H1 (cell line): Measurements from ENCODE around the gene RPL7A. TPM values are rescaled to one million over a fixed set of nuclear protein-coding genes. Genes with fewer than 3 reads are reported as not detected.

ENCODE experiments used
- CTCF ChIA-PET: fragments of 300-600 bp; sonication (Branson Sonifier 250); formaldehyde crosslinking; loops from one replicate; lab custom pipeline; 2021; ENCODE audit not compliant: partially characterized antibody; lab: Charles Lee
- POLR2A ChIA-PET: fragments of 300-600 bp; sonication (Branson Sonifier 250); formaldehyde crosslinking; loops from one replicate; lab custom pipeline; 2021; ENCODE audit warnings: inconsistent platforms; ENCODE audit not compliant: partially characterized antibody; lab: Charles Lee
- DNase-seq, 2 experiments: peaks; one replicate each; pipeline versions ENCODE4 v3.0.0 to v3.0.0-alpha.2; 2010 to 2022; ENCODE audit warnings: low spot score in 2 of 2, low read depth in 1 of 2, mixed read lengths in 1 of 2
- FAIRE-seq: peaks from 2 replicates; lab custom pipeline; 2011; peaks lifted over from hg19 to GRCh38; lab: Jason Lieb, UNC
- H2AFZ ChIP-seq: 2 replicates; pipeline ENCODE4 v1.8.1; 2012; ENCODE audit warnings: low read length, inconsistent platforms
- H2AK5ac ChIP-seq: 2 replicates; pipeline ENCODE4 v1.6.1; 2013; ENCODE audit warnings: low read depth, low read length
- H2BK120ac ChIP-seq: replicated peaks from 2 replicates; pipeline ENCODE3; 2013; ENCODE audit warnings: low read depth, low read length, inconsistent platforms
- H2BK12ac ChIP-seq: 2 replicates; pipeline ENCODE4 v1.6.1; 2013; ENCODE audit warnings: low read depth, low read length
- H2BK15ac ChIP-seq: 2 replicates; pipeline ENCODE4 v1.6.1; 2013; ENCODE audit warnings: low read length
- H2BK20ac ChIP-seq: 2 replicates; pipeline ENCODE4 v1.6.1; 2013; ENCODE audit warnings: low read length
- H2BK5ac ChIP-seq: 2 replicates; pipeline ENCODE4 v1.6.1; 2013; ENCODE audit warnings: low read depth, low read length
- H3K14ac ChIP-seq: 2 replicates; pipeline ENCODE4 v1.6.1; 2013; ENCODE audit warnings: inconsistent platforms; ENCODE audit not compliant: insufficient read length
- H3K18ac ChIP-seq: 2 replicates; pipeline ENCODE4 v1.6.1; 2013; ENCODE audit warnings: low read length; ENCODE audit errors: extremely low read depth
- H3K23ac ChIP-seq: 2 replicates; pipeline ENCODE4 v1.6.1; 2013; ENCODE audit warnings: inconsistent platforms; ENCODE audit not compliant: insufficient read length
- H3K23me2 ChIP-seq: 2 replicates; pipeline ENCODE4 v1.6.1; 2013; ENCODE audit warnings: low read depth, low read length
- H3K27ac ChIP-seq: 2 replicates; pipeline ENCODE4 v1.6.1; 2011; ENCODE audit warnings: low read depth, low read length, inconsistent platforms
- H3K27me3 ChIP-seq, 4 experiments: replicated peaks in 1 of 4; 1 replicate in 1 of 4; 2 replicates in 3 of 4; pipeline versions ENCODE4 v1.6.1 to v1.8.1; 2011 to 2013; ENCODE audit warnings: low read length in 3 of 4, mild to moderate bottlenecking in 3 of 4, inconsistent platforms in 2 of 4, mixed read lengths in 2 of 4, moderate library complexity in 1 of 4; ENCODE audit not compliant: control insufficient read depth in 3 of 4, insufficient read depth in 3 of 4; ENCODE audit errors: extremely low read depth in 1 of 4
- H3K36me3 ChIP-seq, 4 experiments: 2 replicates each; pipeline versions ENCODE4 v1.6.1 to v1.8.1; 2011 to 2013; ENCODE audit warnings: mild to moderate bottlenecking in 4 of 4, low read length in 3 of 4, moderate library complexity in 2 of 4, control low read depth in 1 of 4, inconsistent platforms in 1 of 4; ENCODE audit not compliant: insufficient read depth in 4 of 4, control insufficient read depth in 2 of 4
- H3K4ac ChIP-seq: replicated peaks from 2 replicates; pipeline ENCODE3; 2013; ENCODE audit warnings: low read length, low read depth, mixed read lengths, inconsistent platforms; ENCODE audit not compliant: insufficient read length
- H3K4me1 ChIP-seq, 4 experiments: replicated peaks in 1 of 4; 1 replicate in 1 of 4; 2 replicates in 3 of 4; pipeline versions ENCODE4 v1.6.1 to v1.8.1; 2011 to 2013; ENCODE audit warnings: low read length in 3 of 4, inconsistent platforms in 2 of 4, mixed read lengths in 1 of 4; ENCODE audit not compliant: insufficient read depth in 4 of 4, control insufficient read depth in 3 of 4
- H3K4me2 ChIP-seq, 2 experiments: 2 replicates each; pipeline versions ENCODE4 v1.6.1 to v1.8.1; 2011 to 2013; ENCODE audit warnings: low read depth in 2 of 2, low read length in 2 of 2, control low read depth in 1 of 2, inconsistent platforms in 1 of 2, mild to moderate bottlenecking in 1 of 2; ENCODE audit not compliant: insufficient read depth in 1 of 2
- H3K4me3 ChIP-seq, 4 experiments: fragments of 200-600, 300-600 bp in 1 of 4; sonication (generic), shearing (Covaris generic), sonication (Bioruptor Twin) in 1 of 4; 2 replicates each; pipeline versions ENCODE4 v1.5.1 to v1.8.1; 2011 to 2016; ENCODE audit warnings: low read length in 4 of 4, low read depth in 3 of 4, control low read depth in 2 of 4, inconsistent platforms in 2 of 4, mild to moderate bottlenecking in 2 of 4, mixed read lengths in 1 of 4, moderate library complexity in 1 of 4; ENCODE audit not compliant: insufficient read depth in 2 of 4; ENCODE audit errors: extremely low read depth in 1 of 4
- H3K56ac ChIP-seq: replicated peaks from 2 replicates; pipeline ENCODE3; 2013; ENCODE audit warnings: low read depth, mild to moderate bottlenecking, mixed read lengths, low read length, inconsistent platforms; ENCODE audit not compliant: insufficient read length
- H3K79me1 ChIP-seq: 2 replicates; pipeline ENCODE4 v1.6.1; 2013; ENCODE audit warnings: low read depth, low read length, control low read depth
- H3K79me2 ChIP-seq, 2 experiments: 2 replicates each; pipeline versions ENCODE4 v1.6.1 to v1.8.1; 2012 to 2013; ENCODE audit warnings: low read length in 2 of 2, mild to moderate bottlenecking in 2 of 2, inconsistent platforms in 1 of 2; ENCODE audit not compliant: insufficient read depth in 2 of 2, control insufficient read depth in 1 of 2
- H3K9ac ChIP-seq, 4 experiments: replicated peaks in 1 of 4; 1 replicate in 1 of 4; 2 replicates in 3 of 4; pipeline versions ENCODE4 v1.6.1 to v1.8.1; 2011 to 2013; ENCODE audit warnings: low read depth in 3 of 4, low read length in 3 of 4, control low read depth in 2 of 4, mild to moderate bottlenecking in 2 of 4, moderate library complexity in 2 of 4, inconsistent platforms in 1 of 4; ENCODE audit errors: extremely low read depth in 1 of 4
- H3K9me3 ChIP-seq, 2 experiments: 2 replicates each; pipeline versions ENCODE4 v1.6.1 to v1.8.1; 2012 to 2013; ENCODE audit warnings: mild to moderate bottlenecking in 2 of 2, moderate library complexity in 2 of 2, control low read depth in 1 of 2, inconsistent platforms in 1 of 2, low read depth in 1 of 2, low read length in 1 of 2, mixed read lengths in 1 of 2; ENCODE audit not compliant: insufficient read depth in 2 of 2
- H4K20me1 ChIP-seq, 2 experiments: replicated peaks in 1 of 2; 2 replicates each; pipeline versions ENCODE3 to v1.8.1; 2011 to 2013; ENCODE audit warnings: inconsistent platforms in 2 of 2, low read length in 2 of 2, mild to moderate bottlenecking in 1 of 2; ENCODE audit not compliant: insufficient read depth in 2 of 2, control insufficient read depth in 1 of 2
- H4K5ac ChIP-seq: 2 replicates; pipeline ENCODE4 v1.6.1; 2013; ENCODE audit warnings: low read length, low read depth, mixed read lengths, inconsistent platforms; ENCODE audit not compliant: insufficient read length
- H4K8ac ChIP-seq: 2 replicates; pipeline ENCODE4 v1.8.0; 2013; ENCODE audit warnings: mild to moderate bottlenecking, moderate library complexity, low read length, inconsistent platforms; ENCODE audit not compliant: insufficient read depth; ENCODE audit errors: extremely low read depth
- H4K91ac ChIP-seq: replicated peaks from 2 replicates; pipeline ENCODE3; 2013; ENCODE audit warnings: low read length, mixed read lengths, inconsistent platforms; ENCODE audit not compliant: insufficient read length
- POLR2AphosphoS5 ChIP-seq: IDR thresholded peaks from 2 replicates; pipeline ENCODE4 v1.6.1; 2011; ENCODE audit warnings: low read depth, low read length
- RBBP5 ChIP-seq: IDR thresholded peaks from 2 replicates; pipeline ENCODE4 v1.7.1; 2012; ENCODE audit warnings: low read depth, mild to moderate bottlenecking, inconsistent platforms, low read length, moderate library complexity, borderline replicate concordance
- WGBS, 2 experiments: shearing (Covaris generic) in 1 of 2; methylation state at CpG; one replicate each; pipeline versions ENCODE4 v1.1.6 to v1.1.7; 2013 to 2015; ENCODE audit warnings: low lambda C conversion rate in 2 of 2, mixed read lengths in 2 of 2, inconsistent platforms in 1 of 2, low coverage in 1 of 2, missing lambda C conversion rate in 1 of 2; ENCODE audit not compliant: insufficient replicate concordance in 2 of 2, insufficient coverage in 1 of 2, insufficient read length in 1 of 2; ENCODE audit errors: extremely low coverage in 1 of 2, missing lambda C conversion rate in 1 of 2; 5-methylcytosine and 5-hydroxymethylcytosine counted together
- polyA plus RNA-seq, 7 experiments: library from polyadenylated mRNA; depleted of rRNA in 3 of 7; stranded (reverse) in 5 of 7; unstranded in 2 of 7; fragments of >200 nt in 5 of 7; fragments of 200-250 nt in 2 of 7; gene quantifications; 1 replicate in 5 of 7; 2 replicates in 1 of 7; 4 replicates in 1 of 7; pipeline versions ENCODE4 v1.2.1 to v1.2.3, GENCODE V29; 2011 to 2013; ENCODE audit warnings: missing spikeins in 2 of 7, mixed read lengths in 2 of 7
- total RNA-seq: library from RNA; stranded (reverse); fragmentation: NEBNext Ultra II Directional; extraction: Animal tissue kit (Norgen Biotek cat#: 25700); gene quantifications from 2 replicates; pipeline ENCODE4 v1.2.1, GENCODE V29; 2021
- TF ChIP-seq, protein P1 (sequence below): IDR thresholded peaks from 2 replicates; pipeline ENCODE4 v1.6.1; 2011; ENCODE audit warnings: low read depth, mild to moderate bottlenecking, low read length; ENCODE audit not compliant: insufficient read depth
- TF ChIP-seq, protein P2 (sequence below): IDR thresholded peaks from 2 replicates; pipeline ENCODE4 v1.6.1; 2012; ENCODE audit warnings: low read length, inconsistent platforms
- TF ChIP-seq, protein P3 (sequence below): IDR thresholded peaks from 2 replicates; pipeline ENCODE4 v1.6.1; 2011; ENCODE audit warnings: low read length, improper control_type of control experiment

RPL7A gene
- total and polyA plus RNA-seq, 2 of the 8 experiments (the other 6 are each of a cell fraction or from before 2014, with no cell fraction given) = 2,578 to 2,783 TPM

DNA sequence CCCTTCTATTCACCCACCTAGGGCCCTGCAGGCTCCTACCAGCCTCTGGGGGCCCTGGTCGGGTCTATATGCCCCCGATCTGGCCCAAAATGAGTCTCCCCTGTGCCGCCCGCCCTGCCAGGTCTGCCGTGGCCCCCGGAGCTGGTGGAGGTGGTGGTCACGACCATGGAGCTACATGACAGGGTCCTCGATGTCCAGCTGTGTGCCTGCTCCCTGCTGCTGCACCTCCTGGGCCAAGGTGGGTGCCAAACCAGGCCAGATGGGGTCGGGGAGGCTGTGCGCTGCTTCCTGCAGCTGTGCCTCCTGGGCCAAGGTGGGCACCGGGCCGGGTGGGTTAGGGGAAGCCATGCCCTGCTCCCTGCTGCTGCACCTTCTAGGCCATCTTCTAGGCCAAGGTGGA is 52.3 kb downstream of the RPL7A start:
- H4K8ac ChIP-seq = no peak overlapping the region
- no peaks in the 10 kb centered on the region for H3K79me2 ChIP-seq
- no peaks in the 10 kb centered on the region for H3K79me1 ChIP-seq
- no peak overlapping the region for H3K18ac ChIP-seq
- H3K23me2 ChIP-seq = no peaks in the 10 kb centered on the region
- H3K4me2 ChIP-seq = no peak overlapping the region
- H2AK5ac ChIP-seq = no peak overlapping the region
- H3K27me3 ChIP-seq = no peaks in the 10 kb centered on the region
- DNase-seq (no peak), FAIRE-seq (no peak)
- H2BK15ac ChIP-seq = no peak overlapping the region
- H3K4me1 ChIP-seq = no peaks in the 10 kb centered on the region
- TF ChIP-seq RBBP5 (no peak), POLR2AphosphoS5 (peak; percentile 24; the same call in 1 of the 2 replicates)
- TF ChIP-seq, protein P1, sequence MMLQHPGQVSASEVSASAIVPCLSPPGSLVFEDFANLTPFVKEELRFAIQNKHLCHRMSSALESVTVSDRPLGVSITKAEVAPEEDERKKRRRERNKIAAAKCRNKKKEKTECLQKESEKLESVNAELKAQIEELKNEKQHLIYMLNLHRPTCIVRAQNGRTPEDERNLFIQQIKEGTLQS = no peak
- TF ChIP-seq, protein P2, sequence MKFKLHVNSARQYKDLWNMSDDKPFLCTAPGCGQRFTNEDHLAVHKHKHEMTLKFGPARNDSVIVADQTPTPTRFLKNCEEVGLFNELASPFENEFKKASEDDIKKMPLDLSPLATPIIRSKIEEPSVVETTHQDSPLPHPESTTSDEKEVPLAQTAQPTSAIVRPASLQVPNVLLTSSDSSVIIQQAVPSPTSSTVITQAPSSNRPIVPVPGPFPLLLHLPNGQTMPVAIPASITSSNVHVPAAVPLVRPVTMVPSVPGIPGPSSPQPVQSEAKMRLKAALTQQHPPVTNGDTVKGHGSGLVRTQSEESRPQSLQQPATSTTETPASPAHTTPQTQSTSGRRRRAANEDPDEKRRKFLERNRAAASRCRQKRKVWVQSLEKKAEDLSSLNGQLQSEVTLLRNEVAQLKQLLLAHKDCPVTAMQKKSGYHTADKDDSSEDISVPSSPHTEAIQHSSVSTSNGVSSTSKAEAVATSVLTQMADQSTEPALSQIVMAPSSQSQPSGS = no peak
- TF ChIP-seq, protein P3, sequence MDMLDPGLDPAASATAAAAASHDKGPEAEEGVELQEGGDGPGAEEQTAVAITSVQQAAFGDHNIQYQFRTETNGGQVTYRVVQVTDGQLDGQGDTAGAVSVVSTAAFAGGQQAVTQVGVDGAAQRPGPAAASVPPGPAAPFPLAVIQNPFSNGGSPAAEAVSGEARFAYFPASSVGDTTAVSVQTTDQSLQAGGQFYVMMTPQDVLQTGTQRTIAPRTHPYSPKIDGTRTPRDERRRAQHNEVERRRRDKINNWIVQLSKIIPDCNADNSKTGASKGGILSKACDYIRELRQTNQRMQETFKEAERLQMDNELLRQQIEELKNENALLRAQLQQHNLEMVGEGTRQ = no peak
- no peak overlapping the region for H2BK12ac ChIP-seq
- H3K4ac ChIP-seq = no peak overlapping the region
- no peak overlapping the region for H3K27ac ChIP-seq
- no peaks in the 10 kb centered on the region for H3K9me3 ChIP-seq
- 90% methylated on average over 12 of the region's 12 CpGs; no CpG with 5 or more reads in 1 of the 2 experiments for WGBS, 2 experiments
- ChIA-PET POLR2A (interaction anchor here (0.7 to 1.6 kb wide), 6 partner anchors 14 to 341 kb away, joined by 3 to 7 read pairs (median 3); partner anchors contain the start of genes MED22 and RPL7A), CTCF (interaction anchor here (0.8 to 3.2 kb wide), 7 partner anchors 13 to 86 kb away, joined by 3 to 14 read pairs (median 4); partner anchors contain the start of gene REXO4)
- no peak overlapping the region for H4K91ac ChIP-seq
- no peak overlapping the region for H3K23ac ChIP-seq
- H3K9ac ChIP-seq = no peak overlapping the region
- H3K36me3 ChIP-seq = peaks cover 1 to 8% (median 2%) of the 10 kb centered on the region in 4 experiments; a peak in 3 of 8 replicates
- peaks cover 10 to 13% of the 10 kb centered on the region in 2 experiments for H4K20me1 ChIP-seq
- H2BK20ac ChIP-seq = no peak overlapping the region
- no peak overlapping the region for H3K4me3 ChIP-seq
- H3K14ac ChIP-seq = no peak overlapping the region
- H3K56ac ChIP-seq = no peak overlapping the region
- no peak overlapping the region for H2BK5ac ChIP-seq
- H4K5ac ChIP-seq = no peak overlapping the region
- H2AFZ ChIP-seq = no peak overlapping the region
- H2BK120ac ChIP-seq = no peak overlapping the region
